HTERT RPE-1 (cell line): ENCODE measurements around the gene CTXND2.
"Not testable (repeated sequence)": the region's sequence is repeated elsewhere in the genome, so short reads cannot be mapped to it uniquely, and the experiment has no call there.

Experiments used
- in situ Hi-C: fragments of 300-500 bp; cut with MboI; formaldehyde crosslinking; loops from 4 replicates; pipeline ENCODE4 v1.14.3; 2020; ENCODE audit warnings: low sequenced_read_pairs

CTXND2 gene

DNA sequence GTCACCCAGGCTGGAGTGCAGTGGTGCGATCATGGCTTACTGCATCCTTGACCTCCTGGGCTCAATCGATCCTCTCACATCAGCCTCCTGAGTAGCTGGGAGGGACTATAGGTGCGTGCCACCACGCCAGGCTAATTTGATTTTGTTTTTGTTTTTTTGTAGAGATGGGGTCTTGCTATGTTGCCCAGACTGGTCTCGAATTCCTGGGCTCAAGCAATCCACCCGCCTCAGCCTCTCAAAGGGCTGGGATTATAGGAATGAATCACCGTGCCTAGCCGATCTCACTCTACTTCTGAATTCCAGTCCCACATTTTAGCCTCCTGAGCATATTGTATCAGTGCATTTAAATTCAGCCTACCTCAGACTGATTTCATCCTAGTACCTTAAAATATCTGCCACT is 1.8 kb downstream of the CTXND2 start:
- in situ Hi-C loops = no loop called here

DNA sequence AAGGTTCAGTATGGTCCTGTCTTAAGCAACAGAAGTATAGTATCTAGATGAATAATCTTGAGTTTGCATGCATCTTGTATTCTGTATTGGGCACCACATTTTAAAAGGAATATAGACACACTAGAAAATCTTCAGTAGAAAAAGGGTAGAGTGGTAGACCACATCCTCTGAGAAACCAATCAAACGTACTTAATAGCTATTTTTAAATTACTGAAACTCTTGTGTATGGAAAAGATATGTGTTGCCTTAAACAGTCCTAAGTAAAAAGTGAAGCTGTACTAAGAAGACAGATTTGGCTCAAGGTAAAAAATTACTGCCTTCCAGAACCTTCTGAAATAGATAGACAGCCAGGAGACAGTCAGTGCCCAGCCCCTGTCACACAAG is 3.1 kb downstream of the CTXND2 start:
- in situ Hi-C loops = no loop called here

DNA sequence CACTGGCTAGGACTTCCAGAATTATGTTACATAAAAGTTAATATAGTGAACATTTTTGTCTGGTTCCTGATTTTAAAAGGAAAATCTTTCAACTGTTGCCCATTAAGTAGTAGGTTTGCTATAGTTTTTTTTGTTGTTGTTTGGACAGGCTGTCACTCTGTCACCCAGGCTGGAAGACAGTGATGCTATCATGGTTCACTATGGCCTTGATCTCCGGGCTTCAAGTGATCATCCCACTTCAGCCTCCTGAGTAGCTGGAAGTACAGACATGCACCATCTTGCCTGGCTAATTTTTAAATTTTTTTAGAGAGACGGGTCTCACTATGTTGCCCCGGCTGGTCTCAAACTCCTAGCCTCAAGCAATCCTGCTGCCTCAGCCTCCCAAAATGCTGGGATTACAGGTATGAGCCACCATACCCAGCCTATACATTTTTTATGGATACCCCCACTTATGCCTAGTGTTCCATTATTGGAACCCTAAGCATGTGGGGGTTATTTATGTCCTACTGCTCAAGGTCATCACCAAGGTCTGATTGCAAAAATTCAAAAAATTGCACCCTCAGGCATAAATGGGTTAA is 6.5 kb downstream of the CTXND2 start:
- in situ Hi-C loops = no loop called here

DNA sequence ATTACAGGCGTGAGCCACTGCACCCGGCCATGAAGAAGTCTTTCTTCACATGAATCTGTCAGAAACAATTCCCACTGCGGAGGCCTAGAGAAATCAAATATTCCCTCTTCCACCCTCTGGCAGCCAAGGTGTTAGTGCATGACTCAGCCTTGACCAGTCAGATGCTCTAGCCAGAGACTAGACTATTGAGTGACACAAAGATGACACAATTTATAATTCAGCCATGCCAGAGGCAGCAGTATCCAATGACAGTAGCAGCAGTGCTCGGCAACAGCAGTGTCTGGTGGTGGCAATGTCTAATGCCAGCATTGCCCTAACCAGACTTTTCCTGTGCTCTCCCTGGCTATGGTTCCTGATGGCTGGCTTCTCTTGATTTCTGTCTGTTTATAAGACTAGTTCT is 8.7 kb downstream of the CTXND2 start:
- in situ Hi-C loops = no loop called here

DNA sequence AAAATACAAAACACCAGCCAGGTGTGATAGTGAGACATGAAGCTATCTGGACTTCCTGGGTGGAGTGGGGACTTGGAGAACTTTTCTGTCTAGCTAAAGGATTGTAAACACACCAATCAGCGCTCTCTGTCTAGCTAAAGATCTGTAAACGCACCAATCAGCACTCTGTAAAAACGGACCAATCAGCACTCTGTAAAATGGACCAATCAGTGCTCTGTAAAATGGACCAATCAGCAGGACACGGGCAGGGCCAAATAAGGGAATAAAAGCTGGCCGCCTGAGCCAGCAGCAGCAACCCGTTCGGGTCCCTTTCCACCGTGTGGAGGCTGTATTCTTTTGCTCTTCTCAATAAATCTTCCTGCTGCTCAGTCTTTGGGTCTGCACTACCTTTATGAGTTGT is 12.9 kb downstream of the CTXND2 start:
- in situ Hi-C loops = not testable (repeated sequence)

DNA sequence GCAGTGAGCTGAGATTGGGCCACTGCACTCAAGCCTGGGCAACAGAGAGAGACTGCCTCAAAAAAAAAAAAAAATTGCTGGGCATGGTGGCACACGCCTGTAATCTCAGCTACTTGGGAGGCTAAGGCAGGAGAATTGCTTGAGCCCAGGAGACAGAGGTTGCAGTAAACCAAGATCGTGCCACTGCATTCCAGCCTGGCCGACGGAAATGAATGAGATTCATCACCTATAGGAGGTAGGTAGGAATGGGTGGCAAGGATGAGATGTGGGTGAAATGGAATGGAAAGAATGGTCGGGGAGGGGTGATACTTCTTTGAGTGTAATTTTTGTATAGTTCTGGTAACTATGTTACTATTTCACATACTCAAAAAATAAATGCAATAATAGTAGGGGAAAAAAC is 15.4 kb downstream of the CTXND2 start:
- in situ Hi-C loops = no loop called here

DNA sequence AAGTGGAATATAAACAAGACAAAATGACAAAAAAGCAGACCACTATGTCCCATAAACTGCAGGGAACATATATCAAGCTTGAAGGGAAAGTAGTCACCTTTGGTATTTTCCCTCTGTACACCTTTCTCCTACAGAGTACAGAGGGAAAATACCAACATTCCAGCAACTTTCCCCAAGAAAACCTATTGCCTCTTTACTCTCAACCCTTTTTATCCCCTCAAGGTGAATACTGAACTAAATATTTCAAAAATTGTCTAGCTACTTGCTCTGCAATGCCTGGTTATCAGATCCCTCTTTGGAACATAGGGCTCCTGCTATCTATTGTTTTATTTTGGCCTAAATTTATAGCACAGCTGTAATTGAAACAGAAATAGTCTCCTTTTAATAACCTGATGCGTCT is 15.8 kb downstream of the CTXND2 start:
- in situ Hi-C loops = no loop called here

DNA sequence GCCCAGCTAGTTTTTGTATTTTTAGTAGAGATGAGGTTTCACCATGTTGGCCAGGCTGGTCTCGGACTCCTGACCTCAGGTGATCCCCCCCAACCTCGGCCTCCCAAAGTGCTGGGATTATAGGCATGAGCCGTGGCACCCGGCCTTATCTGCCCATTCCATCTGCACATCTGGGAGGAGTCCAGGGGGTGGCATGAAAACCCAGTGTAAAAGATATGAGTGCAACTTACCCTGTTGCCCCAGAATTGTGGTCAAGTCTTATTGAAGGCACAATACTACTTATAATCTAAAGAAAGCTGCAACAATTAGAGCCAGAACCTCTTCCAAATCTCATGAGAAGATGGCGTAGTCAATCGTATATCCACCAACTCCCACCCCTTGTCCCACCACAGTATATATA is 18.4 kb downstream of the CTXND2 start:
- in situ Hi-C loops = no loop called here

DNA sequence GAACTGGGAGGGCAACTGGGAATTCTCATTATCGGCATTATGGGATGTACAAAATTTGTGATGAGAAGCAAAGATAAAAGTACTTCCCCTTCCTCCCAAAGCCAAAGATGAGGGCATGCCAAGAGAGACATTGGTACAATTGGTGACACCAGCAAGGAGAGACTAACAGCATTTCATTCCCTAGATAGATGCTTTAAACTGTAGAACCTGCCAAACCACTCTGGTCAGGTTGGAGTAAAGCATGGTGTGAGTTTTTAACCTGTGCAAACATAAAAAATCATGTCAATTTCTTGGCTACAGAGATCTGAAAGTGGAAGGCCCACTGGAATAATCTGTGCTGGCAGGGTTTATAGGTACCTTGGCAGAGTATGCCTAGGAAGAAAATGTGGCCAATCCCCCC is 19.4 kb downstream of the CTXND2 start:
- in situ Hi-C loops = no loop called here

DNA sequence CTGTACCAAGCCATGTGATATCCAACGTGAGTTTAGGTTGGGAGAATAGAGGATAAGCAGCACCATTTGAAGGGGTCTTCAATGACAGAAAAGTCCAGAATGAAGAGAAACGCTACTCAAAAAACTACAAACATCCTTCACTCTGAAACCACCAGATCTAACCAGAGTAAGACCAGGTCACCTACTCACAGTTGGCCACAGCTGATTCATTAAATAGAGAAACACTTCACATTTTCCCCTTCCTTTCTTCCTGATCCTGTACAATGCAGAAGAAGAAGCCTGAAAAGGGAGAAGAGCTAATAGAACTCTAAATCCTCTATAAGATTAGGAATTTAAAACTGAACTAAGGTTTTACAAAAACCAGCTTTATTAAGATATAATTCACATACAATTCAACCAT is 19.9 kb downstream of the CTXND2 start:
- in situ Hi-C loops = no loop called here

DNA sequence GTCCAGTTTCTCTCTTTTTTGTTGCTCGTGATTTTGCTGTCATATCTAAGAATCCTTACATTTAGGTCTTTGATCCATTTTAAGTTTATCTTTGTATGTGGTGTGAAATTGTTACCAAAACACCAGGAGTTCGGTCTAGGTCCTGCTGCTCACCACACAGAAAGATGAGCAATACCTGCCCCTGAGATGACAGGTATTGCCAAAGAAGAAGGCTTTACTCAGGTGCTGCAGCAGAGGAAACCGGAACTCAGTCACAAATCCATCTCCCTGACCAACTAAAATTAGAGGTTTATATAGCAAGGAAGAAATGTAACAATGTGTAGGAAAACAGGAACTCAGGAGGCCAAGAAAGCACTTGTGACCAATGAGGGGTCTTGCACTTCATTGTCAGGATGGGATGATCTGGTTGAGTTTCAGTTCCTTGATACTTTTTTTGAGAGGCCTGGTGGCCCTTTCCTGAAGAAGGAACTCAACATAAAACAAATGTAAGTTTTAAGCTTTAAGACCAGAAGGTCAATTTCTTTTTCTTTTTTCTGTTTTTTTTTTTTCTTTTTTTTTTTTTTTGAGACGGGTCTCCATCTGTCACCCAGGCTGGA is 22.7 kb downstream of the CTXND2 start:
- in situ Hi-C loops = no loop called here

DNA sequence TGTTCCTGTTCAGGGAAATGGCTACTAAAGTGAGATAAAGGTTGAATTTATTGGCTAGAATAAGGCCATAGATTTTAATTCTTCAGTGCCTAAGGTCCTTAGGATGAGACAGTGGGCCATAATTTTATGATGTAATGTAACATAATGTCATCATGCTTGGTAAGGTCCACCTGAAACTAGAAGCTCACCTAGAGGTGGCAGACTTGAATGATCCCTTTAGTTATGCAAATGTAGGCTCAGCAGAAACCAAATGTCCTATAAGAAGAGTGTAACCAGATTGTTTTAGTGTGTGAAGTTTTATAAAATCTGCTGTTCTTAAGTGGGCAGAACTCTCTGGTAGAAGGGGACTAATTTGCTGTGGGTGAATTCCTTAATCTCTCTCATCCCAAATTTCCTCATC is 25.7 kb downstream of the CTXND2 start:
- in situ Hi-C loops = no loop called here

DNA sequence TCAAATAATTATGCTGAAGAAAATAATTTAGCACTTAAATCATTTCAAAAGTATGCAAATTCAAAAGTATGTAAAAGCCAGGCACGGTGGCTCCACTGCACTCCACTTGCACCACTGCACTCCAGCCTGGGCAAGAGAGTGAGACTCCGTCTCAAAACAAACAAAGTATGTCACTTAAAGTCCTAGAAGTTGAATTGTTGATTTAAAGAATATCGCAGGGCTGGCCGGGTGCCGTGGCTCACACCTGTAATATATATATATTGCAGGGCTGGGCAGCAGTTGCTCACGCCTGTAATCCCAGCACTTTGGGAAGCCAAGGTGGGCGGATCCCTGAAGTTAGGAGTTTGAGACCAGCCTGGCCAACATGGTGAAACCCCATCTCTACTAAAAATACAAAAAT is 30.5 kb downstream of the CTXND2 start:
- in situ Hi-C loops = no loop called here

DNA sequence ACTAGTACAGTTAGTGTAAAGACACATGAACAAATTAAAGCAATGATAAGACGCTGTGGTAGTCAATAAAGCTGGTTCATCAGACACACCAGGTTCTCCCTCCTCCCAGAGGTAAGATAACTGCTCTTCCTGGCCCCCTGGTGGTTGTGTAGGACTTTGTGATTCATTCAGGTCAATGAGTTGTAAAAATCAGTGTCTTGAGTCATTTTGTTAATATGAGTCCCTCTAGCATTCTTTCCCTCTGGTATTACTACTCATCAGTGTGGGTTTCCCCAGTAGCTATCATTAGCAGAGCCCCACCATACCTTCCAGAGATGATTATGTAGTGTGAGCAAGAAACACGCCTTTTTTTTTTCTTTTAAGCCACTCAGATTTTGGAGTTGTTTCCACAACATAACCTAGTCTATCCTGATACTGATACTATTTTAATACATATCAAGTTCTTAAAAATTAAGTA is 35.6 kb downstream of the CTXND2 start:
- in situ Hi-C loops = no loop called here

DNA sequence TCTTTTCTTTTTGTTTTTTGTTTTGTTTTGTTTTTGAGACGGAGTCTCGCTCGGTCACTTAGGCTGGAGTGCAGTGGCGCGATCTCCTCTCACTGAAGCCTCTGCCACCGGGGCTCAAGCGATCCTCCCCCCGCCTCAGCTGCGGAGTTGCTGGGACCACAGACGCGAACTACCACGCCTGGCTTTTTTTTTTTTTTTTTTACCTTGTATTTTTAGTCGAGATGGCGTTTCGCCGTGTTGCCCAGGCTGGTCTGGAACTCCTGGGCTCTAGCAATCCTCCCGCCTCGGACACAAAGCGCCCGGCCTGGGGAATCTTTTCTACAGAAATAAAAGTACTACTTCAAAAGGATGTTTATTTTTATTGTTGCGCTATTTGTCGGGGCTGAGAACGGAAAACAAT is 38.1 kb downstream of the CTXND2 start:
- in situ Hi-C loops = no loop called here

DNA sequence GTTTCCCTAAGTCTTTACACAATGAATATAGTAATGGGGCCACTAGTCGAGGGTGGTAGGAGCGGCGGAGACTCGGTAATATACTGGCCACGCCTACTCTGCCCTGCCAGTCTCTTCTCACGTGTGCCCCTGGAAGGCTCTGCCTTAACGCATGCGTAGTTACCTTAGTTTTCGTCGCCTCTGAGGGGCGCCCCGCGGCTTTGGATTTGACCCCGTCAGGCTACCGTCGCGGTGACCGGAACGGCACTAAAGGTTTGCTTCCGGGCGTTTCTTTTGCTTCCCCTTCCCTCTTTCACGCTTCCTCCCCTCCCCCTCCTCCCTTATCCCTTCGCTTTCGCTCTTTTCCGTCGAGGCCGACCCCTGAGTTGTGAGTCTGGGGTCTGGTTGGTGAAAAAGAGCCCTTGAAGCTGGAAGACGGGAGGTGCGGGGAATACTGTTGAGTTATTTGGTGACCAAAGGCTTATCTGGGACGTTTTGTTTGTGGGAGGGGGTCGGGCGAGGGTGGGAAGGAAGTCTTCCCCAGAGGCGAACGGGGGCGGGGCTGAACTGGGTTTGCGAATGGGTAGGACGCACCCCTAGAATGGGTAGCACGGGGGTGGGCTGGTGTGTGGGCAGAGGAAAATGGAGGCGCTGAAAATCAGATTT is 39.3 kb downstream of the CTXND2 start, which contains the start of gene SETDB1:
Gene SETDB1 (plus strand): TSS at position 267 of the 645 bp plus-strand sequence. CDS start 1,352 bp downstream, outside the sequence.
- in situ Hi-C loops = no loop called here

DNA sequence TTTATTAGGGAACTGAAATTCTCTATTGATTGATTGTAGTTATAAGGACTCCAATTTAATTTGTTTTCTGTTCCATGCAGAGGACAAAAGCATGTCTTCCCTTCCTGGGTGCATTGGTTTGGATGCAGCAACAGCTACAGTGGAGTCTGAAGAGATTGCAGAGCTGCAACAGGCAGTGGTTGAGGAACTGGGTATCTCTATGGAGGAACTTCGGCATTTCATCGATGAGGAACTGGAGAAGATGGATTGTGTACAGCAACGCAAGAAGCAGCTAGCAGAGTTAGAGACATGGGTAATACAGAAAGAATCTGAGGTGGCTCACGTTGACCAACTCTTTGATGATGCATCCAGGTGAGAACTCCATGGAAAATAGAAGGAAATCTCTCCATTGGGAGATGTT is 40.7 kb downstream of the CTXND2 start:
- in situ Hi-C loops = no loop called here

DNA sequence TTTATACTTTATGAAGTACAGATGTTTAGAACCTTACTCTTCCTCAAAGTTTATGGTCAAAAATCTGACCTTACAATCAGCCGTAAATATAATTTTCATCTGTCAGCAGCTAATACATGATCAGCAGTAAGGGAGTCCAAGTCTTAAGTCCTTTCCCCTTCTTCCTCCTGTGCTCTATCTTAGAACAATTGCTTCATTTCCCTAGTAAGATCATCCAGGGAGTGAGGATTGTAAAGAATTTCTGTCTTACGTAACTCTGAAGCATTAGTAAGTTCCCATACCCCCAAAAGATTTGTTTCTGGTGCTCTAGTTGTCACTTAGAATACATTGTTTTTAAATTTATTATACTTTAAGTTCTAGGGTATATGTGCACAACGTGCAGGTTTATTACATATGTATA is 41.4 kb downstream of the CTXND2 start:
- in situ Hi-C loops = no loop called here

DNA sequence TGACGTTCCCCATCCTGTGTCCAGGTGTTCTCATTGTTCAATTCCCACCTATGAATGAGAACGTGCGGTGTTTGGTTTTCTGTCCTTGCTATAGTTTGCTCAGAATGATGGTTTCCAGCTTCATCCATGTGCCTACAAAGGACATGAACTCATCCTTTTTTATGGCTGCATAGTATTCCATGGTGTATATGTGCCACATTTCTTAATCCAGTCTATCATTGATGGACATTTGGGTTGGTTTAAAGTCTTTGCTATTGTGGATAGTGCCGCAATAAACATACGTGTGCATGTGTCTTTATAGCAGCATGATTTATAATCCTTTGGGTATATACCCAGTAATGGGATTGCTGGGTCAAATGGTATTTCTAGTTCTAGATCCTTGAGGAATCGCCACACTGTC is 41.8 kb downstream of the CTXND2 start:
- in situ Hi-C loops = not testable (repeated sequence)

DNA sequence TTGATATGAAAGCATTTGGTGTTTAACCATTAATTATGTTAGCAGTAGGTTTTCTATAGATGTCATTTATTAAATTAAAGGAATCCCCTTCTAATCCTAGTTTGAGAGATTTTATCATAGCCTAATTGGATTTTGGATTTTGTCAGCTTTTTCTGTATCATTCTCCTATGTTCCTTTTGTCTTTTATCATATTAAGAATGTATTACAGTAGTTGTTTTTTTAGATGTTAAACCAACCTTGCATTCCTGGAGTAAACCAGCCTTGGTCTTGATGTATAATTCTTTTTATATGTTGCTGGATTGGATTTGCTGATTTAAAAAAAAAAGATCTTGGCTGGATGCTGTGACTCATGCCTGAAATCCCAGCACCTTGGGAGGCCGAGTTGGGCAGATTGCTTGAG is 44.8 kb downstream of the CTXND2 start:
- in situ Hi-C loops = no loop called here

DNA sequence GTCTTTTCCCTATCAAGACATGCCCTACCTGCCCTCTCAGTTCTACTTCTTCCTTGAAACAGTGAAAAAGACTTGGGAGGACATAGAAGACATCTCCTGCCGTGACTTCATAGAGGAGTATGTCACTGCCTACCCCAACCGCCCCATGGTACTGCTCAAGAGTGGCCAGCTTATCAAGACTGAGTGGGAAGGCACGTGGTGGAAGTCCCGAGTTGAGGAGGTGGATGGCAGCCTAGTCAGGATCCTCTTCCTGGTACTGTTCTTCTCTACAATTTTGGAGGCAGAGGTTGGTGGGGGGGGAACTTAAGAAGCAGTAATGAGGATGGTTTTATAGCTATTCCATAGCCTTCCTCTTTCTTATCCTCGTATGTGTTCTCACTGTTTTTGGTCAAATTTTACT is 57.9 kb downstream of the CTXND2 start:
- in situ Hi-C loops = no loop called here

DNA sequence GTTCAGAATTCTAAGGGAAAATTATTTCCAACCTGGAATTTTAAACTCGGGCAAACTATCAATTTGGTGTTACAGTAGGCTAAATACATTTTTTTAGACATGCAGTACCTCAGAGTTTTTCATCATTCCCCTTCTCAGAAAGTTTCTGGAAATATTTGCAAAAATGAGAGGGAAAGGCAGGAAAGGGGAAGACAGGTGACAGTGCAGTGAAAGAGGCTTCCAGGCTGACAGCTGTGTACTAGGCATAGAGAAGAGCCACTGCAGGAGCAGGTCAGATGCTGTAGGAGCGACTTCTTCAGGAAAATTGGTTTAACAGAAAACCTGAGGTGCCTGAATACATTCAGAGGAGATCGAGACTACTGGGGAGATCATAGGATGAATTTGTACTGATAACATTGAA is 67.8 kb downstream of the CTXND2 start:
- in situ Hi-C loops = no loop called here

DNA sequence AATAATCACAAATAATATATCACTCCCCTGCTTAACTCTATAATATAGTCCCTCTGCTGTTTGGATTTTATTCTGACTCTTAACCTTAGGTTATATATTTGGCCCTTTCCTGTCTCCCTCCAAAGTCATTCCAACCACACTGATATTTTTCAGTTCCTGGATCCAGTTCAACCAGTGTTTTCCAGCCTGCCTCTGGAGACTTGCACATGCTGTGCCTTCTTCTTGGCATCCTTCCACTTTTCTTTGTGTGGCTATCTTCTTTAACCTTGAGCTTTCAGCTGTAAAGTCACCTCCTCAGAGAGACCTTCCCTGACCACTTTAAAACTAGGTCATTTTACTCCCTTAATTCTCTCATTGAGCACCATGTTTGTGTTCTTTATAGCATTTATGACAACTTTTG is 68.3 kb downstream of the CTXND2 start:
- in situ Hi-C loops = no loop called here
